Loucy (cell line): ENCODE measurements around the gene TENM4.

Source experiments
- EZH2phosphoT487 ChIP-seq: fragments of 200-600 bp; IDR thresholded peaks from 2 replicates; pipeline ENCODE4 v1.6.1; 2018; ENCODE audit warnings: antibody characterized with exemption, mild to moderate bottlenecking, moderate library complexity, borderline replicate concordance
- TF ChIP-seq, protein P1 (sequence below): fragments of 200-600 bp; sonication (generic); conservative IDR thresholded peaks from 2 replicates; pipeline ENCODE4 v1.5.1; 2014; ENCODE audit warnings: mild to moderate bottlenecking, antibody characterized with exemption, low read length

DNA sequence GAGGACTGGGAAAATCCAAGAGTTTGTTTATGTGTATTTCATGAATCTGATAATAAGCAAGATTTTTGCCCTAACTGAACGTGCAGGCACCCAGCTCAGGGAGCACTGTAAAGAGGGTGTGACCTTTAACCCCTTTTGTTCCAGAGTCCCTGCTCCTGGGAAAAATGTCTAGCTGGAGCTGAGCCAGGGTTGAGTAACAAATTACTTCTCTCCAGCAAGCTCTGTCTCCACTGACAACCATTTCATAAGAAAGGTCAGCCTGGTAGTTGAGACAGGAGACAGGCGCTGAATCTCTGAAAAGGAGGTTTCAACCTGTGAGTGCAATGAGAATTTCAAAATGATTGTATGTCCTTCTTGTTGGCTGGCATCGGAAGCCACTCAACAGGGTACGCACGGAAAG lies 709.8 kb downstream of the TENM4 start:
- TF ChIP-seq, protein P1, sequence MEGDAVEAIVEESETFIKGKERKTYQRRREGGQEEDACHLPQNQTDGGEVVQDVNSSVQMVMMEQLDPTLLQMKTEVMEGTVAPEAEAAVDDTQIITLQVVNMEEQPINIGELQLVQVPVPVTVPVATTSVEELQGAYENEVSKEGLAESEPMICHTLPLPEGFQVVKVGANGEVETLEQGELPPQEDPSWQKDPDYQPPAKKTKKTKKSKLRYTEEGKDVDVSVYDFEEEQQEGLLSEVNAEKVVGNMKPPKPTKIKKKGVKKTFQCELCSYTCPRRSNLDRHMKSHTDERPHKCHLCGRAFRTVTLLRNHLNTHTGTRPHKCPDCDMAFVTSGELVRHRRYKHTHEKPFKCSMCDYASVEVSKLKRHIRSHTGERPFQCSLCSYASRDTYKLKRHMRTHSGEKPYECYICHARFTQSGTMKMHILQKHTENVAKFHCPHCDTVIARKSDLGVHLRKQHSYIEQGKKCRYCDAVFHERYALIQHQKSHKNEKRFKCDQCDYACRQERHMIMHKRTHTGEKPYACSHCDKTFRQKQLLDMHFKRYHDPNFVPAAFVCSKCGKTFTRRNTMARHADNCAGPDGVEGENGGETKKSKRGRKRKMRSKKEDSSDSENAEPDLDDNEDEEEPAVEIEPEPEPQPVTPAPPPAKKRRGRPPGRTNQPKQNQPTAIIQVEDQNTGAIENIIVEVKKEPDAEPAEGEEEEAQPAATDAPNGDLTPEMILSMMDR, result no peak
- TF ChIP-seq EZH2phosphoT487, result no peak
